ENCODE results near the gene CD2AP.

CD2AP gene

GRCh38 chr6:47573109-47573508, 95.5 kb downstream of the CD2AP start:
- DNase-seq = no peak

- DNase-seq = no peak
Observed at GRCh38 chr6:47574789-47575188, 97.2 kb downstream of the CD2AP start.

GRCh38 chr6:47579040-47579439, 101.5 kb downstream of the CD2AP start:
- DNase-seq = no peak

- DNase-seq = no peak
Observed at GRCh38 chr6:47581591-47581990, 104.0 kb downstream of the CD2AP start.

- no peak for DNase-seq
Observed at GRCh38 chr6:47587493-47587892, 109.9 kb downstream of the CD2AP start.

- DNase-seq = no peak
Observed at GRCh38 chr6:47592131-47592840, 114.7 kb downstream of the CD2AP start.

GRCh38 chr6:47593979-47594378, 116.4 kb downstream of the CD2AP start:
- no peak for DNase-seq

- DNase-seq = no peak
Observed at GRCh38 chr6:47595785-47596184, 118.2 kb downstream of the CD2AP start.

GRCh38 chr6:47598367-47598766, 120.8 kb downstream of the CD2AP start:
- no peak for DNase-seq

- DNase-seq = no peak
Observed at GRCh38 chr6:47599512-47599911, 121.9 kb downstream of the CD2AP start.

- no peak for DNase-seq
Observed at GRCh38 chr6:47603227-47603626, 125.6 kb downstream of the CD2AP start.

GRCh38 chr6:47603995-47604394, 126.4 kb downstream of the CD2AP start:
- DNase-seq = no peak

GRCh38 chr6:47621838-47622449, 144.4 kb downstream of the CD2AP start:
- DNase-seq = no peak

GRCh38 chr6:47626782-47627181, 149.2 kb downstream of the CD2AP start:
- DNase-seq = no peak

- DNase-seq = no peak
Observed at GRCh38 chr6:47628448-47629272, 151.1 kb downstream of the CD2AP start.

- no peak for DNase-seq
Observed at GRCh38 chr6:47629954-47630353, 152.4 kb downstream of the CD2AP start.

GRCh38 chr6:47630587-47630986, 153.0 kb downstream of the CD2AP start:
- no peak for DNase-seq

- DNase-seq = no peak
Observed at GRCh38 chr6:47631269-47631772, 153.7 kb downstream of the CD2AP start.

- no peak for DNase-seq
Observed at GRCh38 chr6:47631797-47632196, 154.2 kb downstream of the CD2AP start.

- no peak for DNase-seq
Observed at GRCh38 chr6:47633141-47633540, 155.6 kb downstream of the CD2AP start.

GRCh38 chr6:47634210-47635047, 156.8 kb downstream of the CD2AP start:
- no peak for DNase-seq

- DNase-seq = no peak
Observed at GRCh38 chr6:47646689-47647088, 169.1 kb downstream of the CD2AP start.

GRCh38 chr6:47647188-47647587, 169.6 kb downstream of the CD2AP start:
- DNase-seq = no peak
